GM06990 (cell line): ENCODE results near the gene SLC28A1.

Experiments used
- DNase-seq: peaks from one replicate; pipeline ENCODE4 v3.0.0-alpha.2; 2011; ENCODE audit not compliant: insufficient read length; ENCODE audit errors: extremely low read depth
- H3K27me3 ChIP-seq: replicated peaks from 2 replicates; pipeline ENCODE4 v1.6.0; 2011; ENCODE audit warnings: low read length; ENCODE audit not compliant: control insufficient read depth, insufficient read depth
- H3K36me3 ChIP-seq: 2 replicates; pipeline ENCODE4 v1.5.1; 2011; ENCODE audit warnings: low read length; ENCODE audit not compliant: control insufficient read depth, insufficient read depth
- H3K4me3 ChIP-seq: replicated peaks from 2 replicates; pipeline ENCODE4 v1.5.1; 2011; ENCODE audit warnings: low read depth, mild to moderate bottlenecking, control low read depth, low read length
- CTCF ChIP-seq: IDR thresholded peaks from 2 replicates; pipeline ENCODE4 v1.5.1; 2011; ENCODE audit warnings: low read length, control low read depth, mild to moderate bottlenecking, inconsistent platforms; ENCODE audit not compliant: insufficient read depth, poor library complexity, severe bottlenecking

Gene SLC28A1

DNA sequence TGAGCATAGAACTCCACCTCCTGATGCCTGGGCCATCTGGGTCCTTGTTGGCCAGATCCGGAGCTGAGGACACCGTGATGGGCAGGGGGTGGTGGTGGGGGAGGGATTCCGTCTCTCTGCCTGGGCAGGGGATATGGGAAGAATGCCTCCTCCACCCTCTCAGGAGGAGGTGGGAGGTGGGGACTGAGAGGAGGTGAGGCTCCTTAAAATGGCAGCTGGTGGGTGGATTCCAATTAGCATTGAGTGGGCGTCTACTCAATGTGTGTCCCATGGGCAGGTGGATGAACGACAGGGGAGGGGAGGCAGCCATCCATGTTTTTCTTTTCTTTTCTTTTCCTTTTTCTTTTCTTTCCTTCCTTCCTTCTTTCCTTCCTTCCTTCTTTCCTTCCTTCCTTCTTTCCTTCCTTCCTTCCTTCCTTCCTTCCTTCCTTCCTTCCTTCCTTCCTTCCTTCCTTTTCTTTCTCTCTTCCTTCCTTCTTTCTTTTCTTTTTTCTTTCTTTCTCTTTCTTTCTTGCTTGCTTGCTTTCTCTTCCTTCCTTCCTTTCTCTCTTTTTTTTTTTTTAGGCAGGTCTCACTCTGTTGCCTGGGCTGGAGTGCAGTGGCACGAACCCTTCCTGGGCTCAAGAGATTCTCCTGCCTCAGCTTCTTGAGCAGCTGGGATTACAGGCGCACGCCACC, 5.0 kb downstream of the SLC28A1 start:
- Histone ChIP-seq H3K27me3 (no peaks in the 10 kb centered on the region; the same call in none of the 2 replicates), H3K36me3 (no peaks in the 10 kb centered on the region), H3K4me3 (no peak overlapping the region)
- TF ChIP-seq CTCF: no peak
- no peak for DNase-seq

GRCh38 chr15:84889991-84890669, 5.7 kb downstream of the SLC28A1 start:
- no peaks in the 10 kb centered on the region for H3K36me3 ChIP-seq

GRCh38 chr15:84890670-84891162, 6.3 kb downstream of the SLC28A1 start:
- Histone ChIP-seq H3K4me3 (no peak overlapping the region), H3K36me3 (no peaks in the 10 kb centered on the region), H3K27me3 (no peaks in the 10 kb centered on the region; the same call in none of the 2 replicates)
- no peak for TF ChIP-seq CTCF
- no peak for DNase-seq

More at GRCh38 chr15:84889991-84890669, 5.7 kb downstream of the SLC28A1 start:
- DNase-seq: no peak
- Histone ChIP-seq H3K4me3 (no peak overlapping the region), H3K27me3 (no peaks in the 10 kb centered on the region; the same call in none of the 2 replicates)
- TF ChIP-seq CTCF: no peak

DNA sequence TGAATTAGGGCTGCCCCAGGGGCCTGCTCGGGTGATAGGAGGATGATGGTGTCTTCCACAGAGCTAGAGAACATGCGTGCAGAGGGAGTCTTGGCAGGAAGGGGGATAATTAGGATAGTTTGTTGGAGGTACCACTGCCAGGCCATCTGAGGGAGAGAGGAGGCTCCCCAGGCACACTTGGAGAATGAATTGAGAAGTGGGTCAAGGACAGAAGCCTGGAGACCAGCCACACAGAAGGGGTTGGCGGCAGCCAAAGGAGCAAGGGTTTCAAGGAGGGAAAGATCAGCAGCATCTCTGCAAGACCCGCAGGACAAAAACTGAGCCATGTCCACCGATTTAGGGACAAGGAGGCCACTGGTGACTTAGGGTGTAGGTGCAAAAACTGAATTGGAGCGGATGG, 6.9 kb downstream of the SLC28A1 start:
- H3K4me3 ChIP-seq: no peak overlapping the region
- DNase-seq: no peak
- TF ChIP-seq CTCF: no peak
- no peaks in the 10 kb centered on the region for H3K36me3 ChIP-seq
- H3K27me3 ChIP-seq: no peaks in the 10 kb centered on the region; the same call in none of the 2 replicates

- no peak for DNase-seq
- H3K36me3 ChIP-seq: no peaks in the 10 kb centered on the region
- no peak for TF ChIP-seq CTCF
- H3K4me3 ChIP-seq: no peak overlapping the region
- no peaks in the 10 kb centered on the region; the same call in none of the 2 replicates for H3K27me3 ChIP-seq
Measured at GRCh38 chr15:84892786-84893307, 8.4 kb downstream of the SLC28A1 start.
